Stimulated activated CD8-positive, alpha-beta memory T cell treated with anti-CD3 and anti-CD28 coated beads, Interleukin-15, amount 100 ng/mL, for 4 hours (primary cell): ENCODE measurements around the gene DGAT2.
A peak's percentile ranks its signal among the peaks of the same experiment; 100 is the strongest.

ENCODE experiments used
- DNase-seq, 2 donors: peaks; one replicate each; pipeline ENCODE4 v3.0.0-alpha.2; 2020; ENCODE audit warnings: low read depth in 2 of 2

Gene DGAT2

DNA sequence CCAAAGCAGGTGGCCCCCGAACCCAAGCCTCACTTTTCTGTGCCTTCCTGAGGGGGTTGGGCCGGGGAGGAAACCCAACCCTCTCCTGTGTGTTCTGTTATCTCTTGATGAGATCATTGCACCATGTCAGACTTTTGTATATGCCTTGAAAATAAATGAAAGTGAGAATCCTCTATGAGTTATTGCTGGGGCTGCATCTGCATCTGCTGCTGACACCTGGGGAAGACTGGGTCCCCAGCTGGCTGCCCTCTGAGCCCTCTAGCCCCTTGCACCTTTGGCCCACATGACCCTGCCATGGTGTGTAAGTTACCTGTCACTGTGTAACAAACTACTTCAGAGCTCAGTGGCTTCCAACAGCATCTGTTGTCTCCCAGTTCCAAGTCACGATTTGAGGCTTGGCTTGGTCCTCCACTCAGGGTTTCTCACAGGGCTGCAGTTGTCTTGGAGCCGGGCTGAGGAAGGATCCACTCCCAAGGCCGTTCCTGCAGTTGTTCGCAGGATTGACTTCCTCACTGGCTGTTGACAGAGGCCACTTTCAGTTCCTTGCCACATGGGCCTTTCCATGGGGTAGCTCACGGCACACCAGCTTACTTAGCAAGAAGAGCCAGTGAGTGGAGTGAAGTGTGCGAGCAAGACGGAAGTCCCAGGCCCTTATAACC is 32.9 kb downstream of the DGAT2 start:
- DNase-seq: no peak

DNA sequence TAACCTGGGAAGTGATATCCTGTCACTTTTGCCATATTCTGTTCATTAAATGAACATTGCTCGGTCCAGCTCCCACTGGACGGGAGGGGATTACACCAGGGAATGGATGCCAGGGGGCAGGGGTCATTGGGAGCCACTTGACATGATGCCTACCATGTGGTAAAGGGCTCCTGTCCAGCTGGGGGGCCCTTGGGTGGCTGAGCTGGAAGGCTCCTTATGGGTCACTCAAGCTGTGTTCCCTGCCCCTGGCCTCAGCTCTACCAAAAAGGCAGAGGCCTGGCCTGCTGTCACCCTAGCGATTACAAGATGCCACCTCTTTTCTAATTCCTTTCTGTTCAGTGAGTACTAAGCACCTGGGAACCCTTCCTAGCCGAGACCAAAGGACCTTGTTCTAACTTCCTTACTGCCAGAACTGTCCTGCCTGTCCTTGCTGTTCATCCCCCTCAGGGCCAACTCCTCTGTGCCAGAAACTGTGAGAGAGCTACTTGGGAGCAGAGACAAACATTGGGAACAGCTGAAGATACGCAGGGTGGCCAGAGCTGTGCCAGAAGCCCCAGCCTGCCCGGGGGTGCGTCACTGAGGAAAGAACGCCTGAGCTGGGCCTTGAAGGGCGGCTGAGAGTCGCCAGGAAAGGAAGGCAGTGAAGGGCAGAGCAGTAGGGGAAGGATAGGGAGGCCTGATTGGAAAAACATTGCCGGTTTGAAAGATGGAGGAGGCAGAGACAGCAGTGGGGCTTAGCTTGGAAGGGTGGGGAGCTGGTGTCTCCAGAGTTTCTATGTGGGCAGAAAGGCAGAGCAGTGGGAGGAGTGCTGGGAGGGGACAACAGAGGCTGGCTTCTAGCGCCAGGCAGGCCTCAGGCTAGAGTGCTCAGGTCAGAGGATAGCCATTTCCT is 33.7 kb downstream of the DGAT2 start:
- no peak for DNase-seq

DNA sequence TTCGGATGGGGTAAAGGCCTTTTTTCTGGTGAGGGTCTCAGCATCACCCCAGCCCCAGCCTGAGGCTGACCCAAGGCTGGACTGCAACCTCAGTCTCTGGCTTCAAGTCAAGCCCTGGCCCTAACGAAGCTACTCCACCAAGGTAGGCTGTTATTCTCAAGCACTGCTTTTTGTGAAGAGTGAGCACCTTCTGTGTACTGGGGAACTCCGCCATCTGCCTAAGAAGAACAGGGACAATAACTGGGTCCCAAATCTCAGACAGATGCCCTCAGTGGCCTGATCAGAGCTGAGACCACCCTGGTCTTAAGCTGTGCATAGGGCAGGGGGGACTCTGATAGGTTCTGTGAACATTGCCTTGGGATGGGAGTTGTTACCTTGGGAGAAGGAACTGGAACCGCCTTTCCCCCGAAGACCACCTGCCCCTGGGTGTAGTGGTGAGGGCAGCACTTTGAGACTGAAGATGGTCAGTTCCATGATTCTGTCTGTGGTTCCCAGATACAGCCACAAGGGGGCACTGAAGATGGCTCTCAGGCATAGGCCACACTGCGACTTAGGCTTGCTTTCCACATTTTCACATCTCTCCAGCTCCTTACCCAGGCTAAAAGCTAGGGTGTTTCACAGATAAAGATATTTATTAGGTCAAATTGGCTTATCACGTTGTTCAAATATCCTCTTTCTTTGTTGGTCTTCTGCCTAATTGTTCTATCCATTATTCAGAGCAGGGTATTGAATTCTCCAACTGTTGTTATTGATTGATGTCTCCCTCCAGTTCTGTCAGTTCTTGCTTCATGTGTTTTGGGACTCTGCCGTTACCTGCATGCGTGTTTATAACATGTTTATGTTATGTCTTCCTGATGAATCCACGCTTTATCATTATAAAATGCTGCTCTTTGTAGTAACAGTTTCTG is 34.6 kb downstream of the DGAT2 start:
- DNase-seq: peak; percentile 13 to 53

DNA sequence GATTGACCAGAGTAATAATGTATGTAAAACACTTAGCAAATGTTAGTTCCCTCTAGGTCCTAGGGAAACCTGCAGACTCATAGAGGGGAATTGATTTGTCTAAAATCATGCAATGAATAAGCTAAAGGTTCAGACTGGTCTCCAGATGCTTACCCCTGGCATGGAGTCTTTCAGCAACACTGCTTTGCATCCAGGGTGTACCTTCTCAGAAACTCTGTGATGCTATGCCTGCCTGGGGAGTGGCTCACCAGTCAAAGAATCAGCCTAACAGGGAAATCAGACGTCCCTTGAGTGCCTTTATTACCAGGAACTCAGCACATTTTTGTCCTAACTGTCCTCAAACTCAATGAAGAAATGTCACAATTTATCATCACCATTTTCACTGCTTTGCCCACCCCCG is 40.5 kb downstream of the DGAT2 start:
- DNase-seq: no peak

DNA sequence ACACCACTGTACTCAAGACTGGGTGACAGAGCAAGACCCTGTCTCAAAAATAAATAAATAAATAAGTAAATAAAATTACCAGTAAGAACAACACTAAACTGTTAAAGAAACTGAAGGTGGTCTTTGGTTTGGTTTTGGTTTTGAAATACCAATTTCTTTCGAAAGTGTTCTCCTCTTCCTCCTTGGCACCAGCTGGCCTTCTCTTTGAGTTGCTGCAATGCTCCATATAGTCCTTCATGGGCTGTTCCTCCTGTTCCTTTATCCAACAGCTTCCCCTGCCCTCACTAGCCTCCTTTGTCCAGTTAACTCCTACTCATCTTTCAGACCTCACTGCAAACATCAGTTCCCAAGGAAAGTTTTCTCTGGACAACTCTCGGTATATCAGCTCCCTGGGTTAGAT is 41.4 kb downstream of the DGAT2 start:
- no peak for DNase-seq

DNA sequence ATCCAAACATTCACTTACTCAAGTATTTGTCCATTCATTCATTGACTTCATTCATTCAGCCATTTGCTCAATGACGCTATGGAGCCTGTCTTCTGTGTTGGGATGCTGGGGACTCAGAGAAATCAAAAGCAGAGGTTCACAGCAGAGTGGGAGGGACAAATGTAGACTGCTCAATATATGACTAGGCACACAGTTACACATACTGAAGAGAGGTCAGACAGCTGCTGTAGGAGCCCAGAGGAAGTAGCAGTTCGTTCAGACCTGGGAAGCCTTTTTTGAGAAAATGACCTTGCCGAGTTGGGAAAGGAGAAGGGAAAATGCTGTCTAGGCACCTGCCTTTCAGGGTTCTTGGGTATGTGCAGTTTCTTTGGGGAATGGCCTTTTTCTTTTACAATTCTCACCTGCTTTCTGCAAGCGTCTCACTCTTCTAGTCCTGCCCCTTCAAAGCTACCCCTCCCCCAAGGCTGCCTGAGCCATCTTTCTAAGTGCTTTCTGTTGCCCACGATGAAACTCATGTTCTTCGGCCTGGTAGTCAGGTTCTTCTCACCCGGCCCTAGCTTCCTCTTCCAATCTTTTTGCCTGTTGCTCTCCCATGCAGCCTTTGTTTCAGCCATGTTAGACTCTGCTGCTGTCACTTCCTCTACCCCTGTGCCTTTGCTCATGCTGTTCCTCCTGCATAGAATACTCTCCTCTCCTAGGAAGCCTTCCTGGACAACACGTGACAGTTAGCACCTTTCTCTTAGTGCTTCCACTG is 42.2 kb downstream of the DGAT2 start:
- no peak for DNase-seq

DNA sequence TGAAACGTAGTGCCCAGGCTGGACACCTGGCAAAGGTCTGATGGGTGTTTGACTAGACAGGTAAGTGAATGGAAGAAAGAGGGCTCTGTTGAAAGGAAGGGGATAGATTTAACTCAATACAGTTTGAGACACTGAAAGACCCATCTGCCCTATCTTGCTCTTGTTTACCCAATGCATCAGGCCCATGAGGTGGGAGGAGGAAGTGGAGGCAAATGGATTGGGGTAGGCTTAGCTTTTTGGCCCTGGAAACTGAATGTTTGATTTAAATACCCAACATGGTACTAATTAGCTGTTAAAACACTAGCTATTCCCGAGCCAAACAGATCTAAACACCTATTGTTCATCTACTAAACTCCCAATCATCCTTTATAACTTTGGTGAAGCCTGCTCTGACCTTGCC is 42.9 kb downstream of the DGAT2 start:
- DNase-seq: no peak

DNA sequence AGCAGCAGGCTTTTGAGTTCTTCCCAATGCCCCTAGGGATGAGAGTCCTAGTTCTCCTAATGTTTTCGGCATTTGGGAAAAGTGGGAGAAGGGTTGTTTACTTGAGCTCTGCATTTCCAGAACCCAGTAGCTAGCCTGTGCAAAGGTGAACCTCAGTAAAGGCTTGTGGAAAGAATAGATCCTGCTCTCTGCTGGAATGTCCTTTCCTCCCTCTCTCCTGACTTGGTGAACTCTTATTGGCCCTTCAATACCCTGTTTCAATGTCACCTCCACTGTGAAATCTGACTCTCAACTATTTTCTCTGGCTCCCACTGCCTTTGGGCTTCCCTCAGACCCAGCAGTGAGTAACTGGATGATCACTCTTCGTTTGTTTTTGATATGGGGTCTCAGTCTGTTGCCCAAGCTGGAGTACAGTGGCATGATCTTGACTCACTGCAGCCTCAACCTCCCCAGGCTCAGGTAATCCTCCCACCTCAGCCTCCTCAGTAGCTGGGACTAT is 44.0 kb downstream of the DGAT2 start:
- no peak for DNase-seq

DNA sequence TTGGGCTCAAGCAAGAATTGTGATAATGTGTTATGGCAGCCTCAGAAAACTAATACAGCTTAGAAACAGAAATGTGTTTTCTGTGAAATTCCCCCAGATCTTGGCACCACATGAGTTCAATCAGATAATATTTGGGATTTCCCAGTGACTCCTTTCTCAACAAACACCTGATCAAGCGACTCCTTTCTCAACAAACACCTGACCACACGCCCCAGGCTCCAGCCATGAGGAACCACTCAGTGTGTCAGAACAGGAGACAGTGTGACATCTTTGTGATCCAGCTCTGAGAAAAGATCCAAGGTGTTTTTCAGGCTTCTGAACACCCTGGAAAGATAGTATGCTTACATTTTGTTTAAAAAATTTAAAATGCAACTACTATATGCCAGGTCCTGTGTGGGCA is 44.5 kb downstream of the DGAT2 start:
- DNase-seq: no peak

DNA sequence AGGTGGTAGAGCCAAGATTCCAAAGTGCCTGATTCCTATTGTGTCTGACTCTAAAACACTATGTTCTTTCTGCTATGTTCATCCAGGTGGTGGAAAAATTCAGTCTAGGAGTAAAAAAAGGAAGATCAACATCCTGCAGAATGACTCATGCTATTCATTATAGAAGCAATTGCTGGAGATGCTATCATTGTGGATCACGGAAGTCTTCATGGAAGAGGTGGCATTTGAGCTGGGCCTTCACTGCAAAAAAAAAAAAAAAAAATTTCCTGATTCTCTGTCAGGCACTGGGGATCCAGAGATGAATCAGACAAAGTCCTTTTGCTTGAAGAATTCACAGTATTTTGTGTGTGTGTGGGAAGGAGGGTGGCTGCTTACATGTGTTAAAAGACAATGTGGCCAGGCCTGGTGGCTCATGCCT is 45.1 kb downstream of the DGAT2 start:
- DNase-seq: no peak

DNA sequence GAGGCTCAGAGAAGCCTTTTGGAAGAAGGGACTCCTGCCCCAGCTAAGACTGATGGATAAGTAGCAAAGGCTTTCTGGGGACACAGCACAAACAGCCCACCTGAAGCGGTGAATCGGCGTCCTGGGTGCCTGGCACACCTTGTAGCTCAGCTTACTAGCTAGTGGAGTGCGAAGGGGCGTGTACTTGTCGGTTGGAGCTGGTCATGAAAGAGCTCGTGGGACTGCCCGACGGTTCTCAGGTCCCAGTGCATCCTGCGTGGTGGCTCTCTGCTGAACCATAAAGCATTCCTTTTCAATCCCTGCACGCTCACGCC is 45.7 kb downstream of the DGAT2 start:
- no peak for DNase-seq

DNA sequence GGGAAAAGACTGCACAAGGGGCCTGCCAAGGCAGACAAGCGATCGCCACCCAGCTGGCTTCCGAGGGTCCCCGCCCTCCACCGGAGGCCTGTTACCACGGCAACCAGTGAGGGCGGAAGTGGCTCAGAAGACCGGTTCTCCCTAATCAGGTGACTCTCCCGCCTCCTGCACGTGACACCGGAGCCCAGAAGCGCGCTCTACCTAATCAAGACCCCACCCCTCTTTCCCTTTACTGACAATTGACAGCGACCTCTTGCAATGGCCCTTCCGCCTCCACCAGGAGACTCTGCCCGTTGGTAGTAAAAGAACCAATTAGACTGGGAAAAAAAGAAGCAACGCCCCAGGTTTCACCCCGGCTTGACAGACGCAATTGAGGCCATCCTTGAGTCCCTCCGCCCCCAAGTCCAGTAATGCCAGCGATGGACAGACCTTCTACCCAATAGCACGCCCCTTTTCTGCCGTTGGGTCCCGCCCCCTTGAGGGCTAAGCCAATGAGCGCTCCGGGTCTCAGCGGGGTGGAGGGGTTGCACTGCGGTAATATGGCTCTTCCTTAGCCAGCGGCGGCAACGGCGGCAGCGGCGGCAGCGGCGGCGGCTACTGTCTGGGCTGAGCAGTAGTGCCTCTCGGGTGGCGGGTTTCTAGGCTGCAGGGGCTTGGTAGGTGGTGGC is 46.2 kb downstream of the DGAT2 start, which contains the start of gene UVRAG:
Gene UVRAG (plus strand): TSS at position 534 of the 668 bp plus-strand sequence. CDS start 198 bp downstream, outside the sequence.
- peak; percentile 94 to 96 for DNase-seq

DNA sequence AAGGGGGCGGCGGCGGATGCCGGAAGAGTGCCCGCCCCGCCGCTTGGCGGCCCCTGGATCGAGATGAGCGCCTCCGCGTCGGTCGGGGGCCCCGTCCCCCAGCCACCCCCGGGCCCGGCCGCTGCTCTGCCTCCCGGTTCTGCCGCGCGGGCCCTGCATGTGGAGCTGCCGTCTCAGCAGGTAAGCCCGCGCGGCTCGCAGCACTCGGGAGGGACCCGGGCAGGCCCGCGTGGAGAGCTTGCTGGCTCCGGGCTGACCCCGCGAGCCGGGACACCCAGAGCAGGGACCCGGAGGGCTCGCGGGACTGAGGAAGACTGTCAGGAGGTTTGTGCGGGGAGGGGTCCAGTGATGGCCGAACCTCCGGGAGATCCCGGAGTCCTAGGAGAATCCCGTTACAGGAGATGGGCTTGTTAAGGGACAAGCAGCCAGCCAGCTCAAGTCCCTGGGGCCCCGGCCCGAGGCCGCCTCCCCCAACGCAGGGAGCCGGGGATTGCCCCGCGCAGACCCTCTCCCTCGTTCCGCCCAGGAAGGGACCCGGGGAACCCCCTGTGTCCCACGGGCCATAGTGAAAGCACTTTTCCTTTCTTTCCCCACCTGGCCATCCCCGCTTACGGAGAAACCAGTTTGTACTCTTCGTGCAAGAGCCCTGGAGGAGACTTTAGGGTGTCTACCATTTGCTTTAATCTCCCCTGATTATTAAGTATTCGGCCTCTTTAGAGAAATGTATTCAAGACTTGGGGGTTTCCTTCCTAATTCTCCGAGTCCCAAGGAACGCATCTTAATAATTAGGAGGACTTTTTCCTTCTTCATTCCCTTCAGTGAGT is 47.0 kb downstream of the DGAT2 start:
- DNase-seq: peak; percentile 13 to 23

DNA sequence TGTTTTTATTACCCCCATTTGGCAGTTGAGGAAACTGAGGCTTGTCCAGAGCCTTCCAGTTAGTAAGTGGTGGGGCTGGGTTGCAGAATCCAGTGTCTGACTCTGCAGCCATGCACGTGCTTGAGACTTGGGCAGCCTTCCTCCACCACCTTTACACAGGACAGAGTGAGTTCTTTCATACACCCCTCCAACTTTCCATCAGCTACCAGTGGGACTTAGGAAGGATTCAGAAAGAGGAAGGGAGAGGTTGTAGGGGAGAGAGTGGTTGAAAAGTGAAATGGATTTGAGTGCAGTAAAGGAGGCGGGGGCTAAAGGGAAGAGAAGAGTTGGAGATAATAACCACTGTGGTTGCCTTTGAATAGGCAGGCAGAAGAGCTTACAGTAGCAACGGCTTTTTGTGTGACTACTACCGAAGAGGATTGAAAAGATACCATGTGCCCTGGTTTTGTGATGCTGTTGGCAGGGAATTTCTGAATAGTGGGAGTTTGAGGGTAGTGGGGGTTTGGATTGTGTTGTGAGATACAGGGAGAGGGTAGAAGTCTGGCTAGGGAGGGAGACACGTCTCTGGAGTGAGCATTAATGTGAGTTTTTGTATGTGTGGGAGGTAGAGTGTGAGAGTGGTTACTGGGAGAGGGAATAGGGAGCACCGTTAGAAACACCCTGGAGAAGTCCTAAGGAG is 48.1 kb downstream of the DGAT2 start:
- DNase-seq: no peak

DNA sequence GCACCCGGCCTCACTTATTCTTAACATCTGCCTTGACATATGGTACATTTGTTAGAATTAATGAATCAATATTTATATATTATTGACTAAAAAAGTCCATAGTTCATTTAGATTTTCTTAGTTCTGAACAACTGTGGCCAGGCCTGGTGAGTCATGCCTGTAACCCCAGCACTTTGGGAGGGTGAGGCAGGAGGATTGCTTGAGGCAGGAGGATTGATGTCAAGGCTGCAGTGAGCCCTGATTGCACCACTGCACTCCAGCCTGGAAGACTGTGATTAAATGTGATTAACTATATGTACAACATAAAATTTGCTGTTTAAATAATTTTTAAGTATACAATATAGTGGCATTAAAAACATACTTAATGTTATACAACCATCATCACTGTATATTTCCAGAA is 52.1 kb downstream of the DGAT2 start:
- DNase-seq: no peak

DNA sequence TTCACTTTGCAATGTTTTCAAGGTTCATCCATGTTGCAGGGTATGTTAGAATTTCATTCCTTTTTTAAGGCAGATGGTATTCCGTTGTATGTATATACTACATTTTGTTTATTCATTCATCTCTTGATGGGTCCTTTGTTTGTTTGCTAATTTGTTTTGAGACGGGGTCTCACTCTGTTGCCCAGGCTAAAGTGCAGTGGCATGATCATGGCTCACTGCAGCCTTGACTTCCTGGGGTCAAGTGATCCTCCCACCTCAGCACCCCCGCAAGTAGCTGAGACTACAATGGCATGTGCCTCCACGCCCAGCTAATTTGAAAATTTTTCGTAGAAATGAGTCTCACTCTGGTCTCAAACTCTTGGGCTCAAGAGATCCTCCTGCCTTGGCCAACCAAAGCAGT is 52.6 kb downstream of the DGAT2 start:
- no peak for DNase-seq

DNA sequence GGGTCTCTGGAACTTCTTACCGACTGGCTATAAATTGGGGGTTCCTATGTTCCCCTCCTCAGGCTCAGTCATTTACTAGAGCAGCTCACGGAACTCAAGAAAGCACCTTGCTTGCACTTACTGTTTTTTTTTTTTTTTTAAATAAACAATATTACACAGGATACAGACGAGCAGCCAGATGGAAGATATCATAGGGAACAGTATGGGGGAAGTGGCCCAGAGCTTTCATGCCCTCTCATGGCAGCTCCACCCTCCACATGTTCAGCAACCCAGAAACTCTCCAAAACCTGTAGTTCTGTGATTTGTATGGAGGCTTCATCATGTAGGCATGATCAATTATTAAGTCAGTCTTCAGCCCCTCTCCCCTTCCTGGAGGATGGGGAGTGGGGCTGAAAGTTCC is 54.0 kb downstream of the DGAT2 start:
- no peak for DNase-seq

DNA sequence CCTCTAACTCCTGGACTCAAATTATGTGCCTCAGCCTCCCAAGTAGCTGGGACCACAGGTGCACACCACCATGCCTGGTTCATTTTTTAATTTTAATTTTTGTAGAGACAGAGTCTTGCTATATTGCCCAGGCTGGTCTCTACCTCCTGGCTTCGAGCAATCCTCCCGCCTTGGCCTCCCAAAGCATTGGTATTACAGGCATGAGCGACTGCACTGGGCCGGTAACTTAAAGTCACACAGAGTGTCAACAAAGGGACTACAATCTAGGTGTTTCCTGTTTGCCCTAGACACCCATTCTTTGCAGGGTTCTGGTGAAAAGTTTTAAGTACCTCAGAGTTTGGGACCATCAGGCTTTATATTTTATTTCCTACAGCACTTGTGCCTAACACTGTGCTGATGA is 54.8 kb downstream of the DGAT2 start:
- no peak for DNase-seq

DNA sequence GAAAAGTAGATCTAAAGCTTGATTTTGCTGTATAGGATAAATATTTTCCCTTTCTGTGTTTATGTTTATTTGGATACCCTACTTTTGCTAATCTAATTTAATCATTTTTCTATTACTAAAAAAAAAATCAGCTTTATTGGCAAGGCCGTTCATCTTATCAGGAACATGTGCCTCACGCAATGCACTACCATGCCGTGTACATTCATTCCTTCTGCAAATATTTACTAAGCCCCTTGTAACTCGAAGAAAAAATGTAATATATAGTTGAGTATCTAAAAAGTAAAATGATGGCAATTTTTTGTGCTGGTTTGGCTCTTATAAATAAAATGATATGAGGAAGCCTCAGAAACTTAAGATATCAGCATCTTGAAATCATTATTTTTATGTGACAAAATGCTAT is 55.4 kb downstream of the DGAT2 start:
- no peak for DNase-seq
